ENCODE measurements around the gene FRMD5.

The FRMD5 gene

GRCh38 chr15:43932907-43933306 is 262.2 kb downstream of the FRMD5 start:
- no peaks in the 10 kb centered on the region for H3K36me3 ChIP-seq (replicated peaks; ENCODE audit: insufficient read depth, low read length)
- H3K4me1 ChIP-seq (ENCODE audit: low read length): no peaks in the 10 kb centered on the region
- H3K27me3 ChIP-seq (replicated peaks; ENCODE audit: insufficient read depth, low read length): no peaks in the 10 kb centered on the region
- no peak overlapping the region for H3K27ac ChIP-seq (ENCODE audit: low read length)
- TF ChIP-seq EZH2phosphoT487 (IDR thresholded peaks at IDR 0.05; ENCODE audit: low read length) (no peak), EZH2 (optimal IDR thresholded peaks at IDR 0.05; ENCODE audit: low read depth, low read length) (no peak), CTCF (IDR thresholded peaks at IDR 0.05; ENCODE audit: low read length) (no peak)
- no peak for DNase-seq
- no peaks in the 10 kb centered on the region for H3K9me2 ChIP-seq (replicated peaks; ENCODE audit: insufficient read depth, low read length)
- no peak overlapping the region for H3K4me3 ChIP-seq (ENCODE audit: low read length)
- H4K20me1 ChIP-seq (ENCODE audit: insufficient read depth, low read length): no peaks in the 10 kb centered on the region
- no peaks in the 10 kb centered on the region for H3K79me2 ChIP-seq (ENCODE audit: low read length)
- H3K4me2 ChIP-seq (ENCODE audit: low read depth, low read length): no peak overlapping the region
- H3K9me3 ChIP-seq (replicated peaks; ENCODE audit: insufficient read depth, low read length): no peaks in the 10 kb centered on the region
- H3K9ac ChIP-seq (ENCODE audit: low read length): no peak overlapping the region
- no peaks in the 10 kb centered on the region for H3F3A ChIP-seq (ENCODE audit: insufficient read depth, low read length)
- no peak overlapping the region for H2AFZ ChIP-seq (ENCODE audit: low read length)

- TF ChIP-seq EZH2phosphoT487 (IDR thresholded peaks at IDR 0.05; ENCODE audit: low read length) (no peak), EZH2 (optimal IDR thresholded peaks at IDR 0.05; ENCODE audit: low read depth, low read length) (no peak), CTCF (IDR thresholded peaks at IDR 0.05; ENCODE audit: low read length) (no peak)
- H3K27ac ChIP-seq (ENCODE audit: low read length): no peak overlapping the region
- no peaks in the 10 kb centered on the region for H3F3A ChIP-seq (ENCODE audit: insufficient read depth, low read length)
- no peak overlapping the region for H3K9ac ChIP-seq (ENCODE audit: low read length)
- no peak overlapping the region for H2AFZ ChIP-seq (ENCODE audit: low read length)
- H3K4me2 ChIP-seq (ENCODE audit: low read depth, low read length): no peak overlapping the region
- H3K36me3 ChIP-seq (replicated peaks; ENCODE audit: insufficient read depth, low read length): no peaks in the 10 kb centered on the region
- no peaks in the 10 kb centered on the region for H3K4me1 ChIP-seq (ENCODE audit: low read length)
- H3K79me2 ChIP-seq (ENCODE audit: low read length): no peaks in the 10 kb centered on the region
- no peak overlapping the region for H3K4me3 ChIP-seq (ENCODE audit: low read length)
- no peaks in the 10 kb centered on the region for H3K27me3 ChIP-seq (replicated peaks; ENCODE audit: insufficient read depth, low read length)
- no peaks in the 10 kb centered on the region for H3K9me3 ChIP-seq (replicated peaks; ENCODE audit: insufficient read depth, low read length)
- DNase-seq: no peak
- no peaks in the 10 kb centered on the region for H3K9me2 ChIP-seq (replicated peaks; ENCODE audit: insufficient read depth, low read length)
- no peaks in the 10 kb centered on the region for H4K20me1 ChIP-seq (ENCODE audit: insufficient read depth, low read length)
Measured at GRCh38 chr15:43931790-43932435, 263.2 kb downstream of the FRMD5 start.

- no peak overlapping the region for H3K9ac ChIP-seq (ENCODE audit: low read length)
- no peak overlapping the region for H3K4me2 ChIP-seq (ENCODE audit: low read depth, low read length)
- no peak overlapping the region for H3K4me3 ChIP-seq (ENCODE audit: low read length)
- H3K27me3 ChIP-seq (replicated peaks; ENCODE audit: insufficient read depth, low read length): no peaks in the 10 kb centered on the region
- H3K9me3 ChIP-seq (replicated peaks; ENCODE audit: insufficient read depth, low read length): no peaks in the 10 kb centered on the region
- no peaks in the 10 kb centered on the region for H3K79me2 ChIP-seq (ENCODE audit: low read length)
- H2AFZ ChIP-seq (ENCODE audit: low read length): no peak overlapping the region
- no peaks in the 10 kb centered on the region for H3K9me2 ChIP-seq (replicated peaks; ENCODE audit: insufficient read depth, low read length)
- H3K4me1 ChIP-seq (ENCODE audit: low read length): no peaks in the 10 kb centered on the region
- H4K20me1 ChIP-seq (ENCODE audit: insufficient read depth, low read length): no peaks in the 10 kb centered on the region
- TF ChIP-seq EZH2phosphoT487 (IDR thresholded peaks at IDR 0.05; ENCODE audit: low read length) (no peak), EZH2 (optimal IDR thresholded peaks at IDR 0.05; ENCODE audit: low read depth, low read length) (no peak), CTCF (IDR thresholded peaks at IDR 0.05; ENCODE audit: low read length) (no peak)
- H3K27ac ChIP-seq (ENCODE audit: low read length): no peak overlapping the region
- no peaks in the 10 kb centered on the region for H3F3A ChIP-seq (ENCODE audit: insufficient read depth, low read length)
- H3K36me3 ChIP-seq (replicated peaks; ENCODE audit: insufficient read depth, low read length): no peaks in the 10 kb centered on the region
- no peak for DNase-seq
Measured at GRCh38 chr15:43931119-43931518, 264.0 kb downstream of the FRMD5 start.

All from MM.1S (cell line).